ENCODE measurements around the gene CDK6. TPM values are rescaled to one million over a fixed set of nuclear protein-coding genes. Genes with fewer than 3 reads are reported as not detected.

CDK6 gene
- total RNA-seq, 1 experiment from 2014 or later, result 41.4 TPM

GRCh38 chr7:92661651-92662050, 174.7 kb downstream of the CDK6 start:
- no TSS peak for BruUV-seq (replicated peaks)
- Histone ChIP-seq H3K4me3 (replicated peaks in 1 of 2; ENCODE audit: low read depth in 1 of 2, low read length in 2 of 2) (no peak overlapping the region), H3K4me1 (ENCODE audit: control insufficient read depth in 1 of 2, insufficient read depth in 2 of 2, low read length in 2 of 2) (peaks cover 0 to 3% of the 10 kb centered on the region in 2 experiments; a peak in 1 of 4 replicates), H3K79me2 (ENCODE audit: insufficient read depth, low read length) (0 out of 2 replicates have a peak, but pooled peaks cover 2% of the 10 kb centered on the region), H3K27me3 (ENCODE audit: insufficient read depth, low read length) (no peaks in the 10 kb centered on the region), H2AFZ (ENCODE audit: low read depth, low read length, poor library complexity, severe bottlenecking) (no peak overlapping the region), H3K36me3 (ENCODE audit: control insufficient read depth in 1 of 2, insufficient read depth in 2 of 2, low read length in 2 of 2) (no peaks in the 10 kb centered on the region; a peak in 1 of 4 replicates), H3K9ac (ENCODE audit: low read length) (no peak overlapping the region), H3K27ac (ENCODE audit: low read depth, low read length) (no peak overlapping the region), H3K9me3 (ENCODE audit: control insufficient read depth in 1 of 2, insufficient read depth in 1 of 2, low read depth in 1 of 2, low read length in 2 of 2) (no peaks in the 10 kb centered on the region), H4K20me1 (ENCODE audit: insufficient read depth) (no peaks in the 10 kb centered on the region), H3K4me2 (ENCODE audit: low read length) (no peak overlapping the region), H3K9me2 (ENCODE audit: insufficient read depth) (no peaks in the 10 kb centered on the region)
- RAD21 ChIA-PET (ENCODE audit: low non-redundant PET in 1 of 2, low total read pairs in 2 of 2, uncharacterized antibody in 2 of 2, unreplicated experiment in 2 of 2), result no interaction called here
- no peak for DNase-seq (ENCODE audit: low read depth, low spot score)
- TF ChIP-seq REST (IDR thresholded peaks at IDR 0.05; ENCODE audit: low read depth), result no peak
- TF ChIP-seq SRF (IDR thresholded peaks at IDR 0.05; ENCODE audit: low read depth), result no peak
- TF ChIP-seq SP1 (IDR thresholded peaks at IDR 0.05; ENCODE audit: low read depth), result no peak
- no peak for TF ChIP-seq TCF7L2 (IDR thresholded peaks at IDR 0.05; ENCODE audit: borderline replicate concordance, extremely low read depth, insufficient read depth, insufficient read length)
- no peak for TF ChIP-seq EZH2phosphoT487 (IDR thresholded peaks at IDR 0.05; ENCODE audit: borderline replicate concordance)
- TF ChIP-seq EZH2 (IDR thresholded peaks at IDR 0.05), result no peak
- no peak for TF ChIP-seq POLR2AphosphoS5 (IDR thresholded peaks at IDR 0.05; ENCODE audit: low read depth, low read length)
- TF ChIP-seq JUND (IDR thresholded peaks at IDR 0.05), result no peak
- TF ChIP-seq RAD21 (IDR thresholded peaks at IDR 0.05; ENCODE audit: low read depth), result no peak
- TF ChIP-seq ZNF274 (IDR thresholded peaks at IDR 0.05; ENCODE audit: low read depth, low read length), result no peak
- TF ChIP-seq FOSL1 (IDR thresholded peaks at IDR 0.05; ENCODE audit: low read depth), result no peak
- TF ChIP-seq CBX3 (IDR thresholded peaks at IDR 0.05; ENCODE audit: low read depth), result no peak
- no peak for TF ChIP-seq ATF3 (IDR thresholded peaks at IDR 0.05)
- TF ChIP-seq SIN3A (IDR thresholded peaks at IDR 0.05; ENCODE audit: low read depth), result no peak
- TF ChIP-seq CEBPB (IDR thresholded peaks at IDR 0.05; ENCODE audit: low read depth), result no peak
- no peak for TF ChIP-seq EGR1 (IDR thresholded peaks at IDR 0.05; ENCODE audit: low read depth)
- TF ChIP-seq CTCF (IDR thresholded peaks at IDR 0.05 in 2 of 3, conservative IDR thresholded peaks at IDR 0.05 in 1 of 3; ENCODE audit: borderline replicate concordance in 1 of 3, insufficient read depth in 1 of 3, low read depth in 2 of 3, low read length in 2 of 3), result no peak
- no peak for TF ChIP-seq ZBTB33 (IDR thresholded peaks at IDR 0.05; ENCODE audit: extremely low read depth, insufficient replicate concordance, low read length)
- TF ChIP-seq ZFX (IDR thresholded peaks at IDR 0.05), result no peak
- no peak for TF ChIP-seq POLR2A (IDR thresholded peaks at IDR 0.05; ENCODE audit: borderline replicate concordance, extremely low read depth, insufficient read depth, insufficient read length)
- no peak for ATAC-seq
- POLR2A ChIA-PET, result no interaction called here
- intact Hi-C loops (cut with micrococcal nuclease), result no loop called here
- CTCF ChIA-PET, result no interaction called here

Measured in HCT116 (cell line).